Measurements from ENCODE around the gene NRROS.

- no peak for TF ChIP-seq POLR2A (IDR thresholded peaks at IDR 0.05)
- TF ChIP-seq, protein P1, sequence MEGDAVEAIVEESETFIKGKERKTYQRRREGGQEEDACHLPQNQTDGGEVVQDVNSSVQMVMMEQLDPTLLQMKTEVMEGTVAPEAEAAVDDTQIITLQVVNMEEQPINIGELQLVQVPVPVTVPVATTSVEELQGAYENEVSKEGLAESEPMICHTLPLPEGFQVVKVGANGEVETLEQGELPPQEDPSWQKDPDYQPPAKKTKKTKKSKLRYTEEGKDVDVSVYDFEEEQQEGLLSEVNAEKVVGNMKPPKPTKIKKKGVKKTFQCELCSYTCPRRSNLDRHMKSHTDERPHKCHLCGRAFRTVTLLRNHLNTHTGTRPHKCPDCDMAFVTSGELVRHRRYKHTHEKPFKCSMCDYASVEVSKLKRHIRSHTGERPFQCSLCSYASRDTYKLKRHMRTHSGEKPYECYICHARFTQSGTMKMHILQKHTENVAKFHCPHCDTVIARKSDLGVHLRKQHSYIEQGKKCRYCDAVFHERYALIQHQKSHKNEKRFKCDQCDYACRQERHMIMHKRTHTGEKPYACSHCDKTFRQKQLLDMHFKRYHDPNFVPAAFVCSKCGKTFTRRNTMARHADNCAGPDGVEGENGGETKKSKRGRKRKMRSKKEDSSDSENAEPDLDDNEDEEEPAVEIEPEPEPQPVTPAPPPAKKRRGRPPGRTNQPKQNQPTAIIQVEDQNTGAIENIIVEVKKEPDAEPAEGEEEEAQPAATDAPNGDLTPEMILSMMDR (IDR thresholded peaks at IDR 0.05), result no peak
Observed at GRCh38 chr3:196656213-196656612, 16.7 kb downstream of the NRROS start.
